Activated CD4-positive, alpha-beta memory T cell treated with anti-CD3 and anti-CD28 coated beads, Interleukin-2, amount 10 ng/mL, durations not matched to agents 7 days and 5 days (primary cell): ENCODE results near the gene CSNK1G2. TPM values are rescaled to one million over a fixed set of nuclear protein-coding genes. Genes with fewer than 3 reads are reported as not detected.

Experiments
- CTCF ChIA-PET: fragments of 350-600 bp; sonication (Branson Sonifier 250); formaldehyde crosslinking; loops from one replicate; lab custom pipeline; 2021; ENCODE audit warnings: antibody characterized with exemption, inconsistent platforms; lab: Charles Lee
- POLR2A ChIA-PET: fragments of 350-600 bp; sonication (Branson Sonifier 250); formaldehyde crosslinking; loops from one replicate; lab custom pipeline; 2021; ENCODE audit warnings: antibody characterized with exemption; lab: Charles Lee
- DNase-seq: peaks from one replicate; pipeline ENCODE4 v3.0.0-alpha.2; 2020
- H3K27ac Mint-ChIP-seq: one replicate; pipeline ENCODE4 v1.8.0; 2021; ENCODE audit warnings: mild to moderate bottlenecking, mixed read lengths
- H3K27me3 Mint-ChIP-seq: one replicate; pipeline ENCODE4 v1.8.0; 2021; ENCODE audit warnings: mixed read lengths
- H3K36me3 Mint-ChIP-seq: one replicate; pipeline ENCODE4 v1.8.0; 2021; ENCODE audit warnings: low read depth, mixed read lengths
- H3K4me1 Mint-ChIP-seq: one replicate; pipeline ENCODE4 v1.8.0; 2021; ENCODE audit warnings: mixed read lengths
- H3K4me3 Mint-ChIP-seq: one replicate; pipeline ENCODE4 v1.8.0; 2021; ENCODE audit warnings: mild to moderate bottlenecking, mixed read lengths
- H3K9me3 Mint-ChIP-seq: one replicate; pipeline ENCODE4 v1.8.0; 2021; ENCODE audit warnings: mixed read lengths
- total RNA-seq, 2 experiments: library from RNA; stranded (reverse); gene quantifications; one replicate each; pipeline ENCODE4 v1.2.3, GENCODE V29; 2021

Gene CSNK1G2
- total RNA-seq, 2 experiments from 2014 or later, result 130 to 132 TPM

GRCh38 chr19:1962674-1963073 is 21.7 kb downstream of the CSNK1G2 start:
- CTCF ChIA-PET, result interaction anchor here (0.7 kb wide), 1 partner anchor 34 kb away, joined by 3 read pairs; no protein-coding TSS in a partner anchor

GRCh38 chr19:1967087-1967608 is 26.2 kb downstream of the CSNK1G2 start:
- POLR2A ChIA-PET, result no interaction called here
- no peak overlapping the region for H3K4me3 Mint-ChIP-seq
- H3K27ac Mint-ChIP-seq, result peak overlapping the region; percentile 49
- H3K36me3 Mint-ChIP-seq, result peaks cover 17% of the 10 kb centered on the region
- DNase-seq, result peak; percentile 27
- H3K27me3 Mint-ChIP-seq, result no peaks in the 10 kb centered on the region
- H3K9me3 Mint-ChIP-seq, result no peaks in the 10 kb centered on the region
- CTCF ChIA-PET, result no interaction called here
- H3K4me1 Mint-ChIP-seq, result peaks cover 14% of the 10 kb centered on the region

More at GRCh38 chr19:1962674-1963073, 21.7 kb downstream of the CSNK1G2 start:
- H3K4me3 Mint-ChIP-seq, result no peak overlapping the region
- H3K36me3 Mint-ChIP-seq, result peaks cover 15% of the 10 kb centered on the region
- peaks cover 15% of the 10 kb centered on the region for H3K4me1 Mint-ChIP-seq
- no peaks in the 10 kb centered on the region for H3K27me3 Mint-ChIP-seq
- H3K9me3 Mint-ChIP-seq, result no peaks in the 10 kb centered on the region
- POLR2A ChIA-PET, result no interaction called here
- DNase-seq, result no peak
- no peak overlapping the region for H3K27ac Mint-ChIP-seq

GRCh38 chr19:1968279-1969175 is 27.6 kb downstream of the CSNK1G2 start:
- peaks cover 12% of the 10 kb centered on the region for H3K36me3 Mint-ChIP-seq
- DNase-seq, result no peak
- H3K9me3 Mint-ChIP-seq, result no peaks in the 10 kb centered on the region
- POLR2A ChIA-PET, result no interaction called here
- CTCF ChIA-PET, result no interaction called here
- peaks cover 17% of the 10 kb centered on the region for H3K4me1 Mint-ChIP-seq
- no peak overlapping the region for H3K27ac Mint-ChIP-seq
- H3K4me3 Mint-ChIP-seq, result no peak overlapping the region
- H3K27me3 Mint-ChIP-seq, result no peaks in the 10 kb centered on the region

- H3K4me1 Mint-ChIP-seq, result peaks cover 18% of the 10 kb centered on the region
- ChIA-PET POLR2A (no interaction called here), CTCF (no interaction called here)
- H3K27ac Mint-ChIP-seq, result no peak overlapping the region
- no peak overlapping the region for H3K4me3 Mint-ChIP-seq
- no peaks in the 10 kb centered on the region for H3K9me3 Mint-ChIP-seq
- H3K36me3 Mint-ChIP-seq, result peaks cover 12% of the 10 kb centered on the region
- DNase-seq, result no peak
- no peaks in the 10 kb centered on the region for H3K27me3 Mint-ChIP-seq
Measured at GRCh38 chr19:1969176-1970002, 28.4 kb downstream of the CSNK1G2 start.

- Mint-ChIP-seq H3K27ac (no peak overlapping the region), H3K36me3 (peaks cover 19% of the 10 kb centered on the region), H3K27me3 (no peaks in the 10 kb centered on the region), H3K9me3 (no peaks in the 10 kb centered on the region), H3K4me3 (no peak overlapping the region), H3K4me1 (peaks cover 18% of the 10 kb centered on the region)
- ChIA-PET POLR2A (no interaction called here), CTCF (no interaction called here)
- no peak for DNase-seq
Measured at GRCh38 chr19:1970003-1970805, 29.2 kb downstream of the CSNK1G2 start.

- DNase-seq, result no peak
- H3K36me3 Mint-ChIP-seq, result peaks cover 19% of the 10 kb centered on the region
- no peaks in the 10 kb centered on the region for H3K9me3 Mint-ChIP-seq
- no peak overlapping the region for H3K4me3 Mint-ChIP-seq
- peaks cover 16% of the 10 kb centered on the region for H3K4me1 Mint-ChIP-seq
- CTCF ChIA-PET, result no interaction called here
- POLR2A ChIA-PET, result no interaction called here
- no peaks in the 10 kb centered on the region for H3K27me3 Mint-ChIP-seq
- no peak overlapping the region for H3K27ac Mint-ChIP-seq
Measured at GRCh38 chr19:1970806-1971502, 30.0 kb downstream of the CSNK1G2 start.

GRCh38 chr19:1974381-1975161 is 33.6 kb downstream of the CSNK1G2 start:
- H3K4me1 Mint-ChIP-seq, result peaks cover 4% of the 10 kb centered on the region
- POLR2A ChIA-PET, result no interaction called here
- no peaks in the 10 kb centered on the region for H3K9me3 Mint-ChIP-seq
- no peak overlapping the region for H3K4me3 Mint-ChIP-seq
- H3K27ac Mint-ChIP-seq, result no peak overlapping the region
- CTCF ChIA-PET, result no interaction called here
- H3K27me3 Mint-ChIP-seq, result no peaks in the 10 kb centered on the region
- H3K36me3 Mint-ChIP-seq, result peaks cover 20% of the 10 kb centered on the region
- no peak for DNase-seq

GRCh38 chr19:1975162-1975480 is 34.1 kb downstream of the CSNK1G2 start:
- Mint-ChIP-seq H3K9me3 (no peaks in the 10 kb centered on the region), H3K4me1 (peaks cover 3% of the 10 kb centered on the region), H3K27ac (no peak overlapping the region), H3K27me3 (no peaks in the 10 kb centered on the region), H3K36me3 (peaks cover 19% of the 10 kb centered on the region), H3K4me3 (no peak overlapping the region)
- POLR2A ChIA-PET, result no interaction called here
- CTCF ChIA-PET, result no interaction called here
- no peak for DNase-seq

GRCh38 chr19:1977120-1977519 is 36.1 kb downstream of the CSNK1G2 start:
- Mint-ChIP-seq H3K27ac (no peak overlapping the region), H3K36me3 (peaks cover 26% of the 10 kb centered on the region), H3K27me3 (no peaks in the 10 kb centered on the region), H3K4me1 (peaks cover 3% of the 10 kb centered on the region), H3K9me3 (no peaks in the 10 kb centered on the region), H3K4me3 (no peak overlapping the region)
- POLR2A ChIA-PET, result no interaction called here
- DNase-seq, result no peak
- CTCF ChIA-PET, result no interaction called here

- ChIA-PET CTCF (no interaction called here), POLR2A (no interaction called here)
- no peak overlapping the region for H3K27ac Mint-ChIP-seq
- H3K4me1 Mint-ChIP-seq, result peaks cover 1% of the 10 kb centered on the region
- H3K4me3 Mint-ChIP-seq, result no peak overlapping the region
- no peaks in the 10 kb centered on the region for H3K27me3 Mint-ChIP-seq
- H3K9me3 Mint-ChIP-seq, result no peaks in the 10 kb centered on the region
- H3K36me3 Mint-ChIP-seq, result peaks cover 31% of the 10 kb centered on the region
- no peak for DNase-seq
Measured at GRCh38 chr19:1978346-1978894, 37.4 kb downstream of the CSNK1G2 start.

GRCh38 chr19:1979017-1979416 is 38.0 kb downstream of the CSNK1G2 start:
- Mint-ChIP-seq H3K36me3 (peaks cover 31% of the 10 kb centered on the region), H3K4me3 (no peak overlapping the region), H3K9me3 (no peaks in the 10 kb centered on the region), H3K4me1 (no peaks in the 10 kb centered on the region), H3K27me3 (no peaks in the 10 kb centered on the region), H3K27ac (no peak overlapping the region)
- ChIA-PET CTCF (no interaction called here), POLR2A (no interaction called here)
- no peak for DNase-seq
